ENCODE measurements around the gene IVD.

The IVD gene

DNA sequence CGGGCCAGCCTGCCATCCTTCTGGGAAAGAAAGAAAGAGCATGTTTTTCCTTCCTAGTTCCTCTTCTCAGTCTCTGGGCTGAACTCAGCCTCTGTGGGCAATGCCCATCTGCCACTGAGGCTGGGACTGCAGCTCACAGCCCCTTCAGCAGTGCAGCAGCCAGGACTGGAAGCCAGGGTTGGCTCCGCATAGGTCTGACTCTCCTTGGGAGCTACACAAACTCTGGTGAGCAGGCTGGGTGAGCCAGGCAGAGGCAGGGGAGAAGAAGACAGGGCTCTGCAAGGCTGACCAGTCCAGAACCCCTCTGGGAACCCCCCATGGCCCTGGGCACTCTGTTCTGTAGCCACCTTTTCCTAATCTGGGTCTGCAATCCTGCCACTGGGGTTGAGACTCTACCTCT is 44.0 kb upstream of the IVD start:
- DNase-seq (ENCODE audit: extremely low read depth, low read depth) = no peak
- TF ChIP-seq, protein P1, sequence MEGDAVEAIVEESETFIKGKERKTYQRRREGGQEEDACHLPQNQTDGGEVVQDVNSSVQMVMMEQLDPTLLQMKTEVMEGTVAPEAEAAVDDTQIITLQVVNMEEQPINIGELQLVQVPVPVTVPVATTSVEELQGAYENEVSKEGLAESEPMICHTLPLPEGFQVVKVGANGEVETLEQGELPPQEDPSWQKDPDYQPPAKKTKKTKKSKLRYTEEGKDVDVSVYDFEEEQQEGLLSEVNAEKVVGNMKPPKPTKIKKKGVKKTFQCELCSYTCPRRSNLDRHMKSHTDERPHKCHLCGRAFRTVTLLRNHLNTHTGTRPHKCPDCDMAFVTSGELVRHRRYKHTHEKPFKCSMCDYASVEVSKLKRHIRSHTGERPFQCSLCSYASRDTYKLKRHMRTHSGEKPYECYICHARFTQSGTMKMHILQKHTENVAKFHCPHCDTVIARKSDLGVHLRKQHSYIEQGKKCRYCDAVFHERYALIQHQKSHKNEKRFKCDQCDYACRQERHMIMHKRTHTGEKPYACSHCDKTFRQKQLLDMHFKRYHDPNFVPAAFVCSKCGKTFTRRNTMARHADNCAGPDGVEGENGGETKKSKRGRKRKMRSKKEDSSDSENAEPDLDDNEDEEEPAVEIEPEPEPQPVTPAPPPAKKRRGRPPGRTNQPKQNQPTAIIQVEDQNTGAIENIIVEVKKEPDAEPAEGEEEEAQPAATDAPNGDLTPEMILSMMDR (IDR thresholded peaks at IDR 0.05; ENCODE audit: low read depth, low read length, missing control alignments) = no peak
- no peak overlapping the region for H3K4me3 ChIP-seq (replicated peaks; ENCODE audit: low read depth, low read length)

DNA sequence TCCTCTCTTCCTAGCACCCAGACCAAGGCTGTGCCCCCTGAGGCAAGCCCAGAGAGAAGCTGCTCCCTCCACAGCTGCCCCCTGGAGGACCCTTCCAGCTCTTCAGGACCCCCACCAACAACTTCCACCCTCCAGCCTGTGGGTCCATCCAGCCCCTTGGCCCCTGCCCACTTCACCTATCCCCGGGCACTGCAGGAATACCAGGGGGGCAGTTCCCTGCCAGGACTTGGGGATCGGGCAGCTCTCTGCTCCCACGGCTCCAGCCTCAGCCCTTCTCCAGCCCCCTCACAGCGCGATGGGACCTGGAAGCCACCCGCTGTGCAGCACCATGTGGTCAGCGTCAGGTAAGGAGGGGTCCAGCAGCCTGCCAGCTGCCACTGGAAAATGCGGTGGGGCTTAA is 42.0 kb upstream of the IVD start:
- no peak overlapping the region for H3K4me3 ChIP-seq (replicated peaks; ENCODE audit: low read depth, low read length)
- DNase-seq (ENCODE audit: extremely low read depth, low read depth) = no peak
- TF ChIP-seq, protein P1 (IDR thresholded peaks at IDR 0.05; ENCODE audit: low read depth, low read length, missing control alignments) = no peak

DNA sequence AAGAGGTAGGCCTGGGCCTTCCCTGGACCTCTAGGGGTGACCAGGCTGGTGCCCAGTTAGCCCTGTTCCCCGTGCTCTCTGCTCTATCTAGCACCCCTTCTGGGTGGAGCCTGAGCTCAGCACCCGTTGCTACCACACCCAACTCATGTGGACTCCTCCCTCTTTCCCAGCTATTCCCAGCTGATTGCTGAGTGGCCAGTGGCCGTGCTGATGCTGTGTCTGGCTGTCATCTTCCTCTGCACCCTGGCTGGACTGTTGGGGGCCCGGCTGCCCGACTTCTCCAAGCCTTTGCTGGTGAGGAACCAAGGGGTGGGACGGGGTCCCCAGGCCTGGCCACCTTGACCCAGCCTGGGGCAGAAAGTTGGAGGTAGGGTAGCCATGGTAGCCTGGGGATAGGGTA is 41.3 kb upstream of the IVD start:
- H3K4me3 ChIP-seq (replicated peaks; ENCODE audit: low read depth, low read length) = no peak overlapping the region
- TF ChIP-seq, protein P1 (IDR thresholded peaks at IDR 0.05; ENCODE audit: low read depth, low read length, missing control alignments) = no peak
- no peak for DNase-seq (ENCODE audit: extremely low read depth, low read depth)

DNA sequence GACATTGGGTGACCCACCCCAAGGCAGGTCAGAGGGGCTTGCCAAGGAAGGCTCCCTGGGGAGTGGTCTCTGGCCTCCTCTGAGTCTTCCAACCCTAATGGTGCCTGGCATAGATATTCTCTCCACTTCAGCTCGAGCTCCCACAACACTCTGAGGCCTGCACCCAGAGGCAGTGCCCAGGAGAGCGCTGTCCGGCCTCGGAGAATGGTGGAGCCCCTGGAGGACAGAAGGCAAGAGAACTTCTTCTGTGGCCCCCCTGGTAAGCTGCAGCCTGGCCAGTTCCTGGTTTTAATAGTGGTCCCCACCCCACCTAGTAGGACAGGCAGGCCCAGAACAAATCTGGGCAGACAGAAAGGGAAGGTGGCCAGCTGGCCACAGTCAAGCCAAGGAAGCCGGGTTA is 40.6 kb upstream of the IVD start:
- no peak for DNase-seq (ENCODE audit: extremely low read depth, low read depth)
- H3K4me3 ChIP-seq (replicated peaks; ENCODE audit: low read depth, low read length) = no peak overlapping the region
- TF ChIP-seq, protein P1 (IDR thresholded peaks at IDR 0.05; ENCODE audit: low read depth, low read length, missing control alignments) = no peak

DNA sequence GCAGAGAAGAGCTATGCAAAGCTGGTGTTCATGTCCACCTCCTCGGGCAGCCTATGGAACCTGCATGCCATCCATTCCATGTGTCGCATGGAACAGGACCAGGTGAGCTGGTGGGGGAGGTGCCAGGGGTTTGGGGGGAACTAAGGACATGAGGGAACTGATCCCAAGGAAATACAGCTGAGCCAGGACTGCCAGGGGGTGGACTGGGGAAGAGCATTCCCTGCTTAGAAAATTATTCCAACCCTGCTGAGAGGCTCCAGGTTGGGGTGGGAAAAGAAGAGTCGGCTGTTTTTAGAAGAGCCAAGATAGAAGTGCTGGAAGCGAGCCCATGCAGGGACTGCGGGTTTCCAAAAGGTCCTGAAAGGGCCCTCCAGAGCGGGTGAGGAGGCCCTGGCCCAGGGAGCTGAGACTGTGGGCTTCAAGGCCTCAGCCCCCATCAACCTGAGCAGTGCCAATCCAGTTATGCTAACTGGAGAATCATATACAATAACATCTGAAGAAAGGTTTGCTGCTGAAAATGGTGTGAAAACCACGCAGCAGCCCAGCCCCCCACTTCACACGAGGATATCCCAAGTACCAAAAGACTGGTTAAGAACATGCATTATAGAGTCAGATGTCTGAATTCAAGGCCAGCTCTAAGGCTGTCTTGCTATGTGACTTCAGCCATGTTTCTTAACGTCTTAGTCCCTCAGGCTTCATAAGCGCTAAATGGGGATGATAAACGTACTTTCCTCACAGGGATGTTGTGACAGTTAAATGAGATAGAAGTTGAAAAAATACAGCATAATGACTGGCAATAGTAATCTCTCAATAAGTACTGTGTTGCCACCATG is 39.8 kb upstream of the IVD start:
- DNase-seq (ENCODE audit: extremely low read depth, low read depth) = no peak
- TF ChIP-seq, protein P1 (IDR thresholded peaks at IDR 0.05; ENCODE audit: low read depth, low read length, missing control alignments) = no peak
- H3K4me3 ChIP-seq (replicated peaks; ENCODE audit: low read depth, low read length) = no peak overlapping the region

DNA sequence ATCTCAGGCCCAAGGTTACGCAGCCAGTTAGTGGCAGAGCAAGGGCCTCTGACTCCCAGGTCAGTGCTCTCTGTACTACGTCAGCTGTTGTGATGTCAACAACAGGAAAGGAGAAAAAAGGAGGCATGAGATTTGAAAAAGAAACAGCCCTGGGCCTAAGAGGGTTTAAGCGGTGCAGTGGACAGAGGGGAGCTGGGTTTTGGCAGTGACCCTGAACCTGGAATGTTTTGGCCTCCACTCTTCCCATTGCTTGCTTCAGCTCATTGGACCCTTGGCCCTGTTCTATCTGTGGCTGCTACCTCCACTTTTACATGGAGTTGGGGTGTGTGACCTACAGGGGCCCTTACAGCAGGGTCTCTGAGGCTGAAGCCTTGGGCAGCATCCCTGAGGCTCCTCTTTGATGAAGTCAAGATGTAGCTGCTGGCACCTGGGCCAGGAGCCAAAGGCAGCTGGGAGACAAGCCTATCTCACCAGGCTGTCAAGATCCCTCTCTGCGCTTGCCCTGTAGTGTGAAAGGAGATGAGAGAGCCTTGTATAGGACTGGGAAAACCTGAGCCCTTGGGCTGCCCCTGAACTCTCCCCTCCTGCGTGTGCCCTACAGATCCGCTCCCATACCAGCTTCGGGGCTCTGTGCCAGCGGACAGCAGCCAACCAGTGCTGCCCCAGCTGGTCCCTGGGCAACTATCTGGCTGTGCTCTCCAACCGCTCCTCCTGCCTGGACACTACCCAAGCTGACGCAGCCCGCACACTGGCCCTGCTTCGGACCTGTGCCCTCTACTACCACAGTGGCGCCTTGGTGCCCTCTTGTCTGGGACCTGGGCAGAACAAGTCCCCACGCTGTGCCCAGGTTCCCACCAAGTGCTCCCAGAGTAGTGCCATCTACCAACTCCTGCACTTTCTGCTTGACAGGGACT is 38.9 kb upstream of the IVD start:
- TF ChIP-seq, protein P1 (IDR thresholded peaks at IDR 0.05; ENCODE audit: low read depth, low read length, missing control alignments) = no peak
- no peak for DNase-seq (ENCODE audit: extremely low read depth, low read depth)
- no peak overlapping the region for H3K4me3 ChIP-seq (replicated peaks; ENCODE audit: low read depth, low read length)

All from HFF-Myc (cell line).